B cell (primary cell): ENCODE measurements around the gene POFUT1. TPM values are rescaled to one million over a fixed set of nuclear protein-coding genes. Genes with fewer than 3 reads are reported as not detected.

Source experiments
- ATAC-seq: fragments of 200-7000 bp; cut with Tn5 transposase; one replicate; pipeline ENCODE4 v1.10.0; 2021; ENCODE audit warnings: low read depth, mild to moderate bottlenecking, moderate number of reproducible peaks, moderate library complexity
- CTCF ChIA-PET: fragments of 350-600 bp; sonication (Branson Sonifier 250); formaldehyde crosslinking; loops from one replicate; lab custom pipeline; 2021; ENCODE audit warnings: antibody characterized with exemption, inconsistent platforms; lab: Charles Lee
- POLR2A ChIA-PET: fragments of 350-600 bp; sonication (Branson Sonifier 250); formaldehyde crosslinking; loops from one replicate; lab custom pipeline; 2021; ENCODE audit warnings: antibody characterized with exemption; lab: Charles Lee
- DNase-seq: peaks from one replicate; pipeline ENCODE4 v3.0.0; 2013
- H2AFZ ChIP-seq: 2 replicates; pipeline ENCODE4 v1.6.1; 2012; ENCODE audit warnings: mild to moderate bottlenecking, low read depth, low read length; ENCODE audit not compliant: insufficient read depth, poor library complexity, severe bottlenecking
- H3K27ac ChIP-seq, 2 donors: 1 replicate in 1 of 2; 2 replicates in 1 of 2; pipeline ENCODE4 v1.5.1; 2012 to 2013; ENCODE audit warnings: low read length in 2 of 2, mild to moderate bottlenecking in 2 of 2, moderate library complexity in 1 of 2
- H3K27me3 ChIP-seq, 4 experiments: fragments of 200-600 bp in 1 of 4; sonication (generic) in 1 of 4; replicated peaks in 1 of 4; 1 replicate in 2 of 4; 2 replicates in 2 of 4; pipeline versions ENCODE4 v1.6.1 to v1.7.0; 2013 to 2016; ENCODE audit warnings: low read length in 3 of 4, mild to moderate bottlenecking in 2 of 4, mixed read lengths in 1 of 4, moderate library complexity in 1 of 4; ENCODE audit not compliant: insufficient read depth in 4 of 4, control insufficient read depth in 3 of 4; ENCODE audit errors: control extremely low read depth in 1 of 4
- H3K36me3 ChIP-seq, 2 experiments: replicated peaks in 1 of 2; 1 replicate in 1 of 2; 2 replicates in 1 of 2; pipeline versions ENCODE4 v1.6.1 to v1.7.1; 2013; ENCODE audit warnings: low read length in 1 of 2; ENCODE audit not compliant: insufficient read depth in 2 of 2, control insufficient read depth in 1 of 2; ENCODE audit errors: control extremely low read depth in 1 of 2, extremely low read depth in 1 of 2
- H3K4me1 ChIP-seq, 2 donors: fragments of 200-600 bp in 1 of 2; sonication (generic) in 1 of 2; 1 replicate in 1 of 2; 2 replicates in 1 of 2; pipeline versions ENCODE4 v1.5.1 to v1.6.1; 2013 to 2017; ENCODE audit warnings: low read length in 2 of 2; ENCODE audit not compliant: control insufficient read depth in 2 of 2, insufficient read depth in 2 of 2
- H3K4me2 ChIP-seq: replicated peaks from 2 replicates; pipeline ENCODE3; 2012; ENCODE audit warnings: mild to moderate bottlenecking, low read depth, low read length; ENCODE audit not compliant: poor library complexity, severe bottlenecking
- H3K4me3 ChIP-seq, 5 experiments: fragments of 200-600 bp in 1 of 5; sonication (generic) in 1 of 5; 1 replicate in 3 of 5; 2 replicates in 2 of 5; pipeline versions ENCODE4 v1.5.1 to v1.7.0; 2011 to 2016; ENCODE audit warnings: low read length in 4 of 5, mild to moderate bottlenecking in 4 of 5, low read depth in 2 of 5, control low read depth in 1 of 5, moderate library complexity in 1 of 5; ENCODE audit not compliant: insufficient read depth in 1 of 5; ENCODE audit errors: control extremely low read depth in 1 of 5, extremely low read depth in 1 of 5
- H3K79me2 ChIP-seq: fragments of 200-600 bp; sonication (generic); one replicate; pipeline ENCODE4 v1.6.0; 2016; ENCODE audit warnings: low read length; ENCODE audit not compliant: control insufficient read depth, insufficient read depth
- H3K9ac ChIP-seq: fragments of 200-600 bp; sonication (generic); 2 replicates; pipeline ENCODE4 v1.6.1; 2017; ENCODE audit warnings: mild to moderate bottlenecking, low read length, moderate library complexity
- H3K9me3 ChIP-seq, 3 donors: one replicate each; pipeline versions ENCODE4 v1.6.1 to v1.7.1; 2013; ENCODE audit warnings: low read length in 2 of 3; ENCODE audit not compliant: control insufficient read depth in 2 of 3, insufficient read depth in 1 of 3; ENCODE audit errors: control extremely low read depth in 1 of 3
- H4K20me1 ChIP-seq: 2 replicates; pipeline ENCODE4 v1.6.0; 2012; ENCODE audit warnings: mild to moderate bottlenecking, low read length; ENCODE audit not compliant: insufficient read depth, control insufficient read depth, poor library complexity, severe bottlenecking
- H3K27ac Mint-ChIP-seq: one replicate; pipeline ENCODE4 v1.8.0; 2021; ENCODE audit warnings: mixed read lengths
- H3K27me3 Mint-ChIP-seq: one replicate; pipeline ENCODE4 v1.8.0; 2021; ENCODE audit warnings: mixed read lengths
- H3K4me1 Mint-ChIP-seq: one replicate; pipeline ENCODE4 v1.8.0; 2021; ENCODE audit warnings: mixed read lengths
- H3K4me3 Mint-ChIP-seq: one replicate; pipeline ENCODE4 v1.8.0; 2021; ENCODE audit warnings: mixed read lengths
- H3K9me3 Mint-ChIP-seq: one replicate; pipeline ENCODE4 v1.8.0; 2022; ENCODE audit warnings: mixed read lengths; ENCODE audit not compliant: insufficient read depth
- CTCF ChIP-seq: fragments of 200-600 bp; IDR thresholded peaks from one replicate; pipeline ENCODE4 v1.8.0; 2022; ENCODE audit warnings: antibody characterized with exemption, mild to moderate bottlenecking
- EZH2 ChIP-seq: IDR thresholded peaks from 2 replicates; pipeline ENCODE4 v1.6.1; 2012; ENCODE audit warnings: borderline replicate concordance, low read depth, mild to moderate bottlenecking, moderate library complexity, low read length; ENCODE audit not compliant: insufficient read depth, poor library complexity, severe bottlenecking
- WGBS: methylation state at CpG from one replicate; pipeline ENCODE4 v1.1.5; 2013; ENCODE audit warnings: missing lambda C conversion rate; ENCODE audit not compliant: insufficient coverage; 5-methylcytosine and 5-hydroxymethylcytosine counted together
- intact Hi-C: fragments of 100-400 bp; cut with micrococcal nuclease; formaldehyde crosslinking; loops from one replicate; pipeline ENCODE4 v1.10.0; 2022
- polyA plus RNA-seq: library from polyadenylated mRNA; depleted of rRNA; stranded (reverse); fragments of >200 nt; gene quantifications from 2 replicates; pipeline ENCODE4 v1.2.3, GENCODE V29; 2012
- total RNA-seq, 2 donors: library from RNA; stranded (reverse); fragments of 120-200 nt in 1 of 2; gene quantifications; 1 replicate in 1 of 2; 2 replicates in 1 of 2; pipeline versions ENCODE4 v1.2.3 to v1.2.4, GENCODE V29; 2013 to 2022

The POFUT1 gene
- total and polyA plus RNA-seq, 2 donors (not counting 1 experiment from before 2014, with no cell fraction given), result 7.8 to 18.1 TPM

- H3K4me1 ChIP-seq, result peaks cover 70 to 75% of the 10 kb centered on the region in 2 donors
- Mint-ChIP-seq H3K27ac (peak overlapping the region; percentile 94), H3K27me3 (no peaks in the 10 kb centered on the region), H3K4me3 (peak overlapping the region; percentile 81), H3K9me3 (no peaks in the 10 kb centered on the region), H3K4me1 (peaks cover 82% of the 10 kb centered on the region)
- no peaks in the 10 kb centered on the region for H3K9me3 ChIP-seq
- TF ChIP-seq EZH2 (no peak), CTCF (no peak)
- peak overlapping the region; percentile 77 for H3K4me2 ChIP-seq
- intact Hi-C loops, result no loop called here
- H3K9ac ChIP-seq, result peak overlapping the region; percentile 54
- H3K4me3 ChIP-seq, result peak overlapping the region; percentile 29 to 65 (median 49)
- ATAC-seq (peak; percentile 86), DNase-seq (peak; percentile 67)
- H2AFZ ChIP-seq, result peak overlapping the region; percentile 71
- no peaks in the 10 kb centered on the region for H4K20me1 ChIP-seq
- ChIA-PET POLR2A (interaction anchor here (0.6 to 1.3 kb wide), 3 partner anchors 8 to 85 kb away, joined by 4 to 6 read pairs (median 4); partner anchors contain the start of gene KIF3B), CTCF (interaction anchor here (0.5 to 0.7 kb wide), 2 partner anchors 166 to 728 kb away, joined by 3 to 4 read pairs; no protein-coding TSS in a partner anchor)
- WGBS, result no CpG with 5 or more reads among the region's 4 CpGs
- H3K79me2 ChIP-seq, result peaks cover 93% of the 10 kb centered on the region
- peaks cover 0 to 8% of the 10 kb centered on the region in 2 experiments for H3K36me3 ChIP-seq
- peak overlapping the region; percentile 85 to 91 for H3K27ac ChIP-seq
- no peaks in the 10 kb centered on the region for H3K27me3 ChIP-seq
Measured at GRCh38 chr20:32285621-32286371, 78.1 kb downstream of the POFUT1 start.

- peaks cover 93% of the 10 kb centered on the region for H3K79me2 ChIP-seq
- TF ChIP-seq CTCF (no peak), EZH2 (no peak)
- intact Hi-C loops, result no loop called here
- POLR2A ChIA-PET, result no interaction called here
- DNase-seq, result no peak
- no peaks in the 10 kb centered on the region for H3K9me3 Mint-ChIP-seq
- H3K27ac ChIP-seq, result peak overlapping the region; percentile 85 to 91
- no peaks in the 10 kb centered on the region for H3K27me3 Mint-ChIP-seq
- H3K4me2 ChIP-seq, result peak overlapping the region; percentile 77
- peaks cover 74% of the 10 kb centered on the region for H3K4me1 Mint-ChIP-seq
- H3K36me3 ChIP-seq, result peaks cover 0 to 6% of the 10 kb centered on the region in 2 experiments
- H3K4me3 Mint-ChIP-seq, result no peak overlapping the region
- CTCF ChIA-PET, result no interaction called here
- H4K20me1 ChIP-seq, result no peaks in the 10 kb centered on the region
- H3K27me3 ChIP-seq, result no peaks in the 10 kb centered on the region
- 94% methylated on average over 3 of the region's 6 CpGs for WGBS
- H3K27ac Mint-ChIP-seq, result peak overlapping the region; percentile 50
- no peak overlapping the region for H3K9ac ChIP-seq
- no peaks in the 10 kb centered on the region for H3K9me3 ChIP-seq
- peaks cover 64 to 66% of the 10 kb centered on the region in 2 donors for H3K4me1 ChIP-seq
- H3K4me3 ChIP-seq, result no peak overlapping the region
- ATAC-seq, result no peak
- peak overlapping the region; percentile 5 for H2AFZ ChIP-seq
Measured at GRCh38 chr20:32287231-32287638, 79.6 kb downstream of the POFUT1 start.
